NCI-H345 treated with DMSO at 0.1 percent for 48 hours (cell line): Measurements from ENCODE around the gene DGCR6L.
A peak's percentile ranks its signal among the peaks of the same experiment; 100 is the strongest.
"Not testable (repeated sequence)": the region's sequence is repeated elsewhere in the genome, so short reads cannot be mapped to it uniquely, and the experiment has no call there.

Source experiments
- DNase-seq: peaks from one replicate; lab custom pipeline; 2025; ENCODE audit not compliant: unreplicated experiment; lab: John Stamatoyannopoulos, UW

The DGCR6L gene

DNA sequence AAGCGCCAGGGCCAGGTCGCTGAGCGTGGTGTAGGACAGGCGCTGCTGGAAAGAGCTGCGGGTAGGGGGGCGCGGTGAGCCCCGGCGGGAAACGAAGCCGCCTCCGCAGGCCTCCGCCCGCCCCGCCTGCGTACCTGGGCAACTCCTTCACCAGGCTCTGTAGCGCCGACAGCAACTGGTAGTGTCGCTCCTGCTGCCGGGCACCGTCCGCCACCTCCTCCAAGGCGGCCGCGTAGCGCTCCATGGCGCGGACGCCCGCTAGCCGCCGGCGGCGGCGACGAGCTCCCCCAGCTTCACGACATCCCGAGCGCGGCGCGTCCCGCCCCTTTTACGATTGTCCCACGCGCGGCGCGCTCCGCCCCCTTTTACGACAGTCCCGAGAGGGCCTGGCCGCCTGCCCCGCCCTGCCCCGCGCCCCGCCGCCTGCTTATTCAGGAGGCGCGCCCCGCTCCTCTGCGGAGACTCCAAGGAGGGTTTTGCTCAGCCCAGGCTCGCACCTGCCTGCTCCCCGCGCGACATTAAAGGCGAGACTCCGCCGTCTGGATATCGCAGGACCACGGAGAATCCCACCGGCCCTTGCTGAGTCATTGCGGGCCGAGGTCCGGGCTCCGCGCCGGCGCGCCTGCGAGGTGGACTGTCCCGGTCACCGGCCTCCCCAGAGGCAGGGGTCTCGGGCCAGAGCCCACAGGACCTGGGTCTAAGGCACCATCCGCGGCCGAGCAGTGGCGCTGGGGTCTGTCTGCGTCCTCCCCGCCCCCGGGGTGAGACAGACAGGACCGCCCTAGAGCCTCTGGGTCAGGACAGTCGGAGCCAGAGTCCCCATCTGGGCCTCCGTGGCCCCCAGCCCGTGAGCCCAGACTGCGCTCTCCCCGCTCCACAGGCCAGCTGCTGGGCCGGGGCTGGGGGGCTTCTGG is at the start of gene DGCR6L:
DGCR6L (minus strand) TSS at position 316 of the 914 bp plus-strand sequence; CDS start at position 244, 72 bp downstream.
- DNase-seq, result peak; percentile 47

DNA sequence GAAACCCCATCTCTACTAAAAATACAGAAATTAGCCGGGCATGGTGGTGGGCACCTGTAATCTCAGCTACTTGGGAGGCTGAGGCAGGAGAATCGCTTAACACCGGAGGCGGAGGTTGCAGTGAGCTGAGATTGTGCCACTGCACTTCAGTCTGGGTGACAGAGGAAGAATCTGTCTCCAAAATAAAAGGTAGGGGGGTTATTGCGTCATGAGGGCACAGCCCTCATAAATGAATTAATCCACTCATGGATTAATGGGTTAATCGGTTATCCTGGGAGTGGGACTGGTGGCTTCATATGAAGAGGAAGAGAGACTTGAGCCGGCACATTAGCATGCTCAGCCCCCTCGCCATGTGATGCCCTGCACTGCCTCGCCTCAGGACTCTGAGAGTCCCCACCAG is 49.0 kb upstream of the DGCR6L start:
- not testable (repeated sequence) for DNase-seq

DNA sequence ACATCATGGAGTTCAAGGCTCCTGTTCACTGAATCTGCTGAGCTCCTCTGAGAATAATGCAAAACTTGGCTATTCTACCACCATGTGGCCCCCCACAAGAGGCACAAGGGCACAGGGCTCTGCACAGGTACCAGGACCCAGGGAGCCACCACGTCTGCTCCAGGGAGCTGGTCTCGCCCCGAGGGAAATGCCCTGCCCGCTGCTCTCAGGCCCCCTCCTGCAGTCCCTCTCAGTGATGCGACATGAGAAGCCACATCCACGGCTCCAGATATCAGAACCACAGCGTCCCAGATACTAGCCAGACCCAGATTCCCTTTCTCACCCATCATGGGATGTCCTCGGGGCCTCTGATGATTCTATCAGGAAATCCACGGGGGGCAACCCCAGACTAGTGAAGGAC is 47.0 kb upstream of the DGCR6L start:
- DNase-seq, result not testable (repeated sequence)

DNA sequence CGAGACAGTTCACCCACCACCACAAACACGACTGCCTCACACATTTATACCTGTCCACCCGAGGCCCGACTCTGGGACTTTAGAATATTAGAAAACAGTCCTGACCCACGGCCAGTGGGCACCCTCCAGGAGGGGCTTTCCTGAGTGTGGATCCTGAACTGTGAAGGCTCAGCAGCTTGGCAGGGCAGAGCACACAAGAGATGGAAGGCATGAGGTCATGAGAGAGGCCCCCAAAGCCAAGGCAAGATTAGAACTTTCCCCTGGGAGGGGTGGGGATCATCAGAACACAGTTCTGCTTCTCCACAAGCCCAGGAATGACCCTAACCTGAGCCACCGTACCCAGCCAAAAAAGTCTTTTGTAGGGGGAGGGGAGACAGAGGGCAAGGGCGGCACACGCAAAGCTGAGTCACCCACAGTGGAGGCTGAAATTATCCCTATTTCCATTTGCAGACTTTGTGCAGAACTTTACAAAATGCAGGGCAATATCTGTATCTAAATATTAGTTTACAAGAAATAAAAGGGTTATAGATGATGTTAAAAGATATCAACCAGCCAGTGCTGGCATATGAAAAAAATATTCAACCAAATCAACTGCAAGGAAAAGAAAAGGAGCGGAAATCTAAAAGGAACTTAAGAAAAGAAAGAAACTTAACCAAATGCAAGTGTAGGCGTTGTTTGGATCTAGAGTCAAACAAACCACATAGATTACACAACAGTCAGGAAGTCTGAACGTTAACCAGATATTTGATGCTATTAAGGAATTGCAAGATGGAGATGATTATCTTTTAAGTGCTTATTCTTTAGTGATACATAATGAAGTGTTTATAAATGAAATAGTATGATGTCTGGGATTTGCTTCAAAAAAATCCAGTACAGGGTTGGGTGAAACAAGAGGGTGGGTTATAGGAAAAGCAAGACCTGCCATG is 44.7 kb upstream of the DGCR6L start:
- DNase-seq, result not testable (repeated sequence)

DNA sequence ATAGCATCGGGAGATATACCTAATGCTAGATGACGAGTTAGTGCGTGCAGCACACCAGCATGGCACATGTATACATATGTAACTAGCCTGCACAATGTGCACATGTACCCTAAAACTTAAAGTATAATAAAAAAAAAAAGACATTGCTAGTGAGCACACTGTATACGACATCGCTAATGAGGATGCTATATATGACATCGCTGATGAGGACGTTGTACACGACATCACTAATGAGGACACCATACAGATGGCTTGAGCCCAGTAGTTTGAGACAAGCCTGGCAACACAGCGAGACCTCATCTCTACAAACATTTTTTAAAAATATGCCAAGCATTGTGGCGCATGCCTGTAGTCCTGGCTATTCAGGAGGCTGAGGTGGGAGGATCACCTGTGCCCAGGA is 42.5 kb upstream of the DGCR6L start:
- DNase-seq, result not testable (repeated sequence)

DNA sequence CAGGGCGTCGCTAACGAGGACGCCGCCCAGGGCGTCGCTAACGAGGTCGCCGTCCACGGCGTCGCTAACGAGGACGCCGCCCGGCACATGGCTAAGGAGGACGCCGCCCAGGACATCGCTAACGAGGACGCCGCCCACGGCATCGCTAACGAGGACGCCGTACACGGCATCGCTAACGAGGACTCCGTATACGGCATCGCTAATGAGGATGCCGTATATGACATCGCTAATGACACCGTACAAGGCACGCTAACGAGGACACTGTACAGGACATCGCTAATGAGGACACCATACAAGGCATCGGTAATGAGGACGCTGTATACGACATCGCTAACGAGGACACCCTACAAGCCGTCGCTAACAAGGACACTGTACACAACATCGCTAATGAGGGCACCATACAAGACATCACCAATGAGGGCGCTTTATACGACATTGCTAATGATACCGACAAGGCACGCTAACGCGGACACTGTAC is 41.9 kb upstream of the DGCR6L start:
- not testable (repeated sequence) for DNase-seq

DNA sequence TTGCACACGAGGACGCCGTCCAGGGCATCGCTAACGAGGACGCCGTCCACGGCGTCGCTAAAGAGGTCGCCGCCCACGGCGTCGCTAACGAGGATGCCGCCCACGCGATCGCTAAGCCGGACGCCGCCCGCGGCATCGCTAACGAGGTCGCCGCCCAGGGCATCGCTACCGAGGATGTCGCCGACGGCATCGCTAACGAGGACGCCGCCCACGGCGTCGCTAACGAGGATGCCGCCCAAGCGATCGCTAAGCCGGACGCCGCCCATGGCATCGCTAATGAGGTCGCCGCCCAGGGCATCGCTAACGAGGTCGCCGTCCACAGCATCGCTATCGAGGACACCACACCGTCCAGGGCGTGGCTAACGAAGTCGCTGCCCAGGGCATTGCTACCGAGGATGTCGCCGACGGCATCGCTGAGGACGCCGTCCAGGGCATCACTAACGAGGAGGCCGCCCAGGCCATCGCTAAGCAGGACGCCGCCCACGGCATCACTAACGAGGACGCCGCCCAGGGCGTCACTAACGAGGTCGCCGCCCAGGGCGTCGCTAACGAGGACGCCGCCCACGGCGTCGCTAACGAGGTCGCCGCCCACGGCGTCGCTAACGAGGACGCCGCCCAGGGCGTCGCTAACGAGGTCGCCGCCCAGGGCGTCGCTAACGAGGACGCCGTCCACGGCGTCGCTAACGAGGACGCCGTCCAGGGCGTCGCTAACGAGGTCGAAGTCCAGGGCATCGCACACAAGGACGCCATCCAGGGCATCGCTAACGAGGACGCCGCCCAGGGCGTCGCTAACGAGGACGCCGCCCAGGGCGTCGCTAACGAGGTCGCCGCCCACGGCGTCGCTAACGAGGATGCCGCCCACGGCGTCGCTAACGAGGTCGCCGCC is 41.2 kb upstream of the DGCR6L start:
- not testable (repeated sequence) for DNase-seq

DNA sequence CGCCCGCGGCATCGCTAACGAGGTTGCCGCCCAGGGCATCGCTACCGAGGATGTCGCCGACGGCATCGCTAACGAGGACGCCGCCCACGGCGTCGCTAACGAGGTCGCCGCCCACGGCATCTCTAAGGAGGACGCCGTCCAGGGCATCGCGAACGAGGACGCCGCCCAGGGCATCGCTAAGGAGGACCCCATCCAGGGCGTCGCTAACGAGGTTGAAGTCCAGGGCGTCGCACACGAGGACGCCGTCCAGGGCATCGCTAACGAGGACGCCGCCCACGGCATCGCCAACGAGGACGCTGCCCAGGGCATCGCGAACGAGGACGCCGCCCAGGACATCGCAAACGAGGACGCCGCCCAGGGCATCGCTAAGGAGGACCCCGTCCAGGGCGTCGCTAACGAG is 40.4 kb upstream of the DGCR6L start:
- not testable (repeated sequence) for DNase-seq

DNA sequence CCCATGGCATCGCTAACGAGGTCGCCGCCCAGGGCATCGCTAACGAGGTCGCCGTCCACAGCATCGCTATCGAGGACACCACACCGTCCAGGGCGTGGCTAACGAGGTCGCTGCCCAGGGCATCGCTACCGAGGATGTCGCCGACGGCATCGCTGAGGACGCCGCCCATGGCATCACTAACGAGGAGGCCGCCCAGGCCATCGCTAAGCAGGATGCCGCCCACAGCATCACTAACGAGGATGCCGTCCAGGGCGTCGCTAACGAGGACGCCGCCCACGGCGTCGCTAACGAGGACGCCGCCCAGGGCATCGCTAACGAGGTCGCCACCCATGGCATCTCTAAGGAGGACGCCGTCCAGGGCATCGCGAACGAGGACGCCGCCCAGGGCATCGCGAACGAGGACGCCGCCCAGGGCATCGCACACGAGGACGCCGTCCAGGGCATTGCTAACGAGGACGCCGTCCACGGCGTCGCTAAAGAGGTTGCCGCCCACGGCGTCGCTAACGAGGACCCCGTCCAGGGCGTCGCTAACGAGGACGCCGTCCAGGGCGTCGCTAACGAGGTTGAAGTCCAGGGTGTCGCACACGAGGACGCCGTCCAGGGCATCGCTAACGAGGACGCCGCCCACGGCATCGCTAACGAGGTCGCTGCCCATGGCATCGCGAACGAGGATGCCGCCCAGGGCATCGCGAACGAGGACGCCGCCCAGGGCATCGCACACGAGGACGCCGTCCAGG is 38.8 kb upstream of the DGCR6L start:
- not testable (repeated sequence) for DNase-seq

DNA sequence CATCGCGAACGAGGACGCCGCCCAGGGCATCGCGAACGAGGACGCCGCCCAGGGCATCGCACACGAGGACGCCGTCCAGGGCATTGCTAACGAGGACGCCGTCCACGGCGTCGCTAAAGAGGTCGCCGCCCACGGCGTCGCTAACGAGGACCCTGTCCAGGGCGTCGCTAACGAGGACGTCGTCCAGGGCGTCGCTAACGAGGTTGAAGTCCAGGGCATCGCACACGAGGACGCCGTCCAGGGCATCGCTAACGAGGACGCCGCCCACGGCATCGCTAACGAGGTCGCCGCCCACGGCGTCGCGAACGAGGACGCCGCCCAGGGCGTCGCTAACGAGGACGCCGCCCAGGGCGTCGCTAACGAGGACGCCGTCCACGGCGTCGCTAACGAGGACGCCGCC is 38.1 kb upstream of the DGCR6L start:
- not testable (repeated sequence) for DNase-seq

DNA sequence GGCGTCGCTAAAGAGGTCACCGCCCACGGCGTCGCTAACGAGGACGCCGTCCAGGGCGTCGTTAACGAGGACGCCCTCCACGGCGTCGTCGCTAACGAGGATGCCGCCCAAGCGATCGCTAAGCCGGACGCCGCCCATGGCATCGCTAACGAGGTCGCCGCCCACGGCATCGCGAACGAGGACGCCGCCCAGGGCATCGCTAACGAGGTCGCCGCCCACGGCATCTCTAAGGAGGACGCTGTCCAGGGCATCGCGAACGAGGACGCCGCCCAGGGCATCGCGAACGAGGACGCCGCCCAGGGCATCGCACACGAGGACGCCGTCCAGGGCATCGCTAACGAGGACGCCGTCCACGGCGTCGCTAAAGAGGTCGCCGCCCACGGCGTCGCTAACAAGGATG is 37.0 kb upstream of the DGCR6L start:
- not testable (repeated sequence) for DNase-seq

DNA sequence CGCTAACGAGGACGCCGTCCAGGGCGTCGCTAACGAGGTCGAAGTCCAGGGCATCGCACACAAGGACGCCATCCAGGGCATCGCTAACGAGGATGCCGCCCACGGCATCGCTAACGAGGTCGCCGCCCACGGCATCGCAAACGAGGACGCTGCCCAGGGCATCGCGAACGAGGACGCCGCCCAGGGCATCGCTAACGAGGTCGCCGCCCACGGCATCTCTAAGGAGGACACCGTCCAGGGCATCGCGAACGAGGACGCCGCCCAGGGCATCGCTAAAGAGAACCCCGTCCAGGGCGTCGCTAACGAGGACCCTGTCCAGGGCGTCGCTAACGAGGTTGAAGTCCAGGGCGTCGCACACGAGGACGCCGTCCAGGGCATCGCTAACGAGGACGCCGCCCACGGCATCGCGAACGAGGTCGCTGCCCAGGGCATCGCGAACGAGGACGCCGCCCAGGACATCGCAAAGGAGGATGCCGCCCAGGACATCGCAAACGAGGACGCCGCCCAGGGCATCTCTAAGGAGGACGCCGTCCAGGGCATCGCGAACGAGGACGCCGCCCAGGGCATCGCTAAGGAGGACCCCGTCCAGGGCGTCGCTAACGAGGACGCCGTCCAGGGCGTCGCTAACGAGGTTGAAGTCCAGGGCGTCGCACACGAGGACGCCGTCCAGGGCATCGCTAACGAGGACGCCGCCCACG is 36.2 kb upstream of the DGCR6L start:
- not testable (repeated sequence) for DNase-seq

DNA sequence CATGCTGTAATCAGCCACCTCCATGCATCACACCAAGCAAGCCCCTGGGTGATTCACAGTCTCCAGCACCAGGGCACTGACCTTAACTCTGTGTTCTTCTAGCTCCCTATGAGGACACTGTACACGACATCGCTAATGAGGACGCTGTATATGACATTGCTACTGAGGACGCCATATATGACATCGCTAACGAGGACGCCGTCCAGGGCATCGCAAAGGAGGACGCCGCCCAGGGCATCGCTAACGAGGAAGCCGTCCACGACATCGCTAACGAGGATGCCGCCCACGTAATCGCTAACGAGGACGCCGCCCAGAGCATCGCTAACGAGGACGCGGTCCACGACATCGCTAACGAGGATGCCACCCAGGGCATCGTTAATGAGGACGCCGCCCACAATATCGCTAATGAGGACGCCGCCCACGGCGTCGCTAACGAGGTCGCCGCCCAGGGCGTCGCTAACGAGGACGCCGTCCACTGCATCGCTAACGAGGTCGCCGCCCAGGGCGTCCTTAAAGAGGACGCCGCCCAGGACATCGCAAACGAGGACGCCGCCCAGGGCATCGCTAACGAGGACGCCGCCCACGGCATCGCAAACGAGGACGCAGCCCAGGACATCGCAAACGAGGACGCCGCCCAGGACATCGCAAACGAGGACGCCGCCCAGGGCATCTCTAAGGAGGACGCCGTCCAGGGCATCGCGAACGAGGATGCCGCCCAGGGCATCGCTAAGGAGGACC is 34.5 kb upstream of the DGCR6L start:
- no peak for DNase-seq

DNA sequence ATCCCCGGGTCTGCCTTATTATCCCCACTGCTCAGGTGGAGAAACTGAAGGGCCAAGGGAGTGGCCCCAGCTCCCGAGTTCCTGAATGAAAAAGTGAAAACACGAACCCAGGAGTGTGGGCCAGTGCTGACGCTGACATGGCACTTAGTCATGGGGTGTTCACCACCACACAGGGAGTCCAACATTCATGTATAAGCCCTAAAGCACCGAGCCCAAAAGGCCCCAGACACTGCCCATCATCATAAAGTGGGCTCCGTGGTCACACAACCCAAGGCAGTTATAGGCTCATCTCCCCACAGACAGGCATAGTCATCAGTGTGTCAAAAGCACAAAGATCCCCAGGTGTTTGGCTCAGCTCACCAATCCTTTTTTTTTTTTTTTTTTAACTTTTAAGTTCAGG is 32.7 kb upstream of the DGCR6L start:
- DNase-seq, result not testable (repeated sequence)

DNA sequence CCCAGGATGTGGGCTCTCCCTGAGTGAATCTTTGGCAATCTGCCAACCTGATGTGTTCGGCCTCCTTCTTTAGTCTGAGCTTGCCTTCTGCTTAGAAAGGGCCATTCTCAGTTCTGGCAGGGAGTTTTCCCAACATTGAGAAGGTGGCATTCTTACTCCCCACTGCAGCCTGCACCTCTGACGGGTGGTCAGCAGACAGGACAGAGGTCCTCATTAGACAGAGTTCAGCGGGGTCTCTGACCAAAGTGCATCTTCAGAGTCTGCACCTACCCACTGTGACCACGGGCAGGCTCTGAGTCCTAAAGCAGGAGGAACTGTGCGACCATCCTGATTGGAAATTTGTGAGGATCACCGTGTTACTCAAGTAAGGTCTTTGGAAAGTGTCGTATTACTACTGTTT is 26.7 kb upstream of the DGCR6L start:
- not testable (repeated sequence) for DNase-seq

DNA sequence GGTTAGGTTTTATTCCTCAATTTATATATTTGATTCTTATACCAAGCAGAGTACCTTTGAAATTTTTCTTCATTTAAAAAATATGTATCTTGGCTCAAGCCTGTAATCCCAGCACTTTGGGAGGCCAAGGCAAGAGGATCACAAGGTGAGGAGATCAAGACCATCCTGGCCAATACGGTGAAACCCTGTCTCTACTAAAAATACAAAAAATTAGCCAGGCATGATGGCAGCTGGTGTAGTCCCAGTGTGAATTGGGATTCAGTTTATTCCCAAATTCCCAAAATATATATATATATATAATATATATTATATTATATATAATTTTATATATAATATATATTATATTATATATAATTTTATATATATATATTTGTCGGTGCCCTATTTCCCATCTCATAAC is 18.4 kb upstream of the DGCR6L start:
- not testable (repeated sequence) for DNase-seq

DNA sequence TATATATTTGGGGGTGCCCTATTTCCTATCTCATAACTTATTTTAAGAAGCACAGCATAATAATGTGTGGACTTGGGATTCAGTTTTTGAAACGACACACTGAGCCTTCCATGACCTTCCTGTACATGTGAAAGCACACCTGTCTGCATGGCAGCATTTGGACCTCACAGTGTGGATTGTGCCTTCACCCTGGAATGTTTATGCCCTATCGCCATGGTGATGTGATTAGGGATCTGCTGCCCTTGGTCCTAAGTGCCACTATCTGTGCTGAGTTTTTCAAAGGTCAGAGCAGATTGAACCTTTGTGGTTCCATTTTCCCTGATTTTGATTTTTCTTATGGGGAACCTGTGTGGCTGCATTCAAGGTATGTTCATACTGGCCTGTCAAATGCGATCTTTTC is 17.9 kb upstream of the DGCR6L start:
- not testable (repeated sequence) for DNase-seq

DNA sequence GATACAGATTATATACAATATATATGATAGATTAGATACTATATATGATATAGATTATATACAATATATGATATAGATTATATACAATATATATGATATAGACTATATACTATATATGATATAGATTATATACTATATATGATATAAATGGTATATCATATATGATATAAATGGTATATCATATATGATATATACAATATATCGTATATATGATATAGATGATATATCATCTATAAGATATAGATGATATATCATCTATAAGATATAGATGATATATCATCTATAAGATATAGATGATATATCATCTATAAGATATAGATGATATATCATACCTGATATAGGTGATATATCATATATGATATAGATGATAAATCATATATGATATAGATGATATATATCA is 16.7 kb upstream of the DGCR6L start:
- not testable (repeated sequence) for DNase-seq
